K562 (cell line): ENCODE measurements around the gene MRGPRD.

ENCODE experiments used
- ATF7 ChIP-seq: fragments of 450-650 bp; IDR thresholded peaks from 2 replicates; pipeline ENCODE4 v1.7.1; 2014; ENCODE audit warnings: mild to moderate bottlenecking, moderate library complexity
- CTCF ChIP-seq, 3 experiments: IDR thresholded peaks in 2 of 3; conservative IDR thresholded peaks in 1 of 3; 2 replicates each; pipeline ENCODE4 v1.5.1; 2011 to 2012; ENCODE audit warnings: low read length in 3 of 3, mild to moderate bottlenecking in 3 of 3, control low read depth in 2 of 3, improper control_type of control experiment in 1 of 3, inconsistent platforms in 1 of 3, low read depth in 1 of 3, mixed read lengths in 1 of 3, moderate library complexity in 1 of 3; ENCODE audit not compliant: insufficient read depth in 2 of 3
- EZH2 ChIP-seq: IDR thresholded peaks from 2 replicates; pipeline ENCODE4 v1.6.1; 2012; ENCODE audit warnings: low read depth, mild to moderate bottlenecking, inconsistent platforms, low read length, borderline replicate concordance
- IRF2 ChIP-seq: sonication (generic); formaldehyde crosslinking; IDR thresholded peaks from 2 replicates; pipeline ENCODE4 v1.8.1; 2022; ENCODE audit warnings: mild to moderate bottlenecking, missing genetic modification reagents
- KDM5B ChIP-seq: fragments of 200-600 bp; sonication (generic); IDR thresholded peaks from 2 replicates; pipeline ENCODE4 v1.6.1; 2012; ENCODE audit warnings: low read depth, mild to moderate bottlenecking, moderate library complexity, low read length, control low read depth, inconsistent platforms; ENCODE audit not compliant: insufficient replicate concordance
- POLR2A ChIP-seq: fragments of 450-650 bp; conservative IDR thresholded peaks from 2 replicates; pipeline ENCODE4 v1.6.1; 2016
- POLR2AphosphoS5 ChIP-seq: IDR thresholded peaks from 2 replicates; pipeline ENCODE4 v1.6.1; 2011; ENCODE audit warnings: mild to moderate bottlenecking, low read depth, low read length, moderate library complexity; ENCODE audit not compliant: control insufficient read depth, insufficient read depth
- SNRNP70 ChIP-seq: fragments of 200-400 bp; formaldehyde crosslinking; optimal IDR thresholded peaks from 2 replicates; pipeline ENCODE3; 2017; ENCODE audit warnings: low read depth, low read length
- ZNF830 ChIP-seq: fragments of 250-450 bp; sonication (Bioruptor Pico); IDR thresholded peaks from 2 replicates; pipeline ENCODE4 v1.5.0; 2021; ENCODE audit warnings: mild to moderate bottlenecking
- TF ChIP-seq, protein P1 (sequence below): sonication (generic); formaldehyde crosslinking; IDR thresholded peaks from 2 replicates; pipeline ENCODE4 v1.5.0; 2020; ENCODE audit warnings: missing genetic modification reagents

DNA sequence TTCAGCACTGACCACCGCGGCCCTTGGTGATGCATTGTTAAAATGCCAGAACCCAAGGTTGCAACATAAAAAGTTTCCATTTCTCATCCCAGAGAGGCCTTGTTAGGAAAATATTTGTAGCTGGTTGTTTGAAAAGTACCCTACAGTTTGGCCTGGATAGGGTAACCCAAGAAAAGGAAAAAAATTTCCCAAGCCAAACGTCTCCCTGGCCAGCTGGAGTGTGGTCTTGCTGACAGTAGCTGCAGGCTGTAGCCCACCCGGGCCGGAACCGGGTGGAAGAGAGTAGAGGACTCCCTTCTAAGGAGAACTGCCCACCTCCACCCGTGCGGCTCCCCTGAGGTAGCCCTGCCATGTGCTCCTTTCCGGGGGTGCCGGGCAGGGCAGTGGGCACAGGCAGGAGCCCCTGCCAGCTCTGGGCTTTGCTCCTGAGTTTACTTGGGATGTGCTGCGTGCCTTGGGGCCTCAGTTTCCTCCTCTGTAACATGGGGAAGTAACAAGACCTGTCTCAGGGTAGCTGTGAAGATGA, 38.6 kb downstream of the MRGPRD start:
- TF ChIP-seq, protein P1, sequence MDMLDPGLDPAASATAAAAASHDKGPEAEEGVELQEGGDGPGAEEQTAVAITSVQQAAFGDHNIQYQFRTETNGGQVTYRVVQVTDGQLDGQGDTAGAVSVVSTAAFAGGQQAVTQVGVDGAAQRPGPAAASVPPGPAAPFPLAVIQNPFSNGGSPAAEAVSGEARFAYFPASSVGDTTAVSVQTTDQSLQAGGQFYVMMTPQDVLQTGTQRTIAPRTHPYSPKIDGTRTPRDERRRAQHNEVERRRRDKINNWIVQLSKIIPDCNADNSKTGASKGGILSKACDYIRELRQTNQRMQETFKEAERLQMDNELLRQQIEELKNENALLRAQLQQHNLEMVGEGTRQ (CRISPR knock-in tag), result no peak
- TF ChIP-seq EZH2, result no peak
- no peak for TF ChIP-seq IRF2 (CRISPR knock-in tag)
- TF ChIP-seq ATF7, result no peak
- no peak for TF ChIP-seq SNRNP70
- no peak for TF ChIP-seq KDM5B
- TF ChIP-seq POLR2A, result no peak
- TF ChIP-seq POLR2AphosphoS5, result no peak
- TF ChIP-seq CTCF (IDR thresholded peaks at IDR 0.05 in 2 of 3, conservative IDR thresholded peaks at IDR 0.05 in 1 of 3; ENCODE audit: insufficient read depth in 2 of 3, low read depth in 1 of 3, low read length in 3 of 3), result no peak
- TF ChIP-seq ZNF830, result no peak
